Skeletal muscle satellite cell (primary cell): ENCODE measurements around the gene CUL5.
A peak's percentile ranks its signal among the peaks of the same experiment; 100 is the strongest.
"Not testable (repeated sequence)": the region's sequence is repeated elsewhere in the genome, so short reads cannot be mapped to it uniquely, and the experiment has no call there.

Source experiments
- H3K27me3 ChIP-seq: 2 replicates; pipeline ENCODE4 v1.7.0; 2013; ENCODE audit warnings: low read length; ENCODE audit not compliant: control insufficient read depth, insufficient read depth
- H3K36me3 ChIP-seq: 2 replicates; pipeline ENCODE4 v1.7.0; 2013; ENCODE audit warnings: mild to moderate bottlenecking, control low read depth, low read length; ENCODE audit not compliant: insufficient read depth
- H3K4me1 ChIP-seq: 2 replicates; pipeline ENCODE4 v1.7.0; 2013; ENCODE audit warnings: low read length; ENCODE audit not compliant: control insufficient read depth, insufficient read depth
- H3K4me2 ChIP-seq: 2 replicates; pipeline ENCODE4 v1.7.0; 2013; ENCODE audit warnings: mild to moderate bottlenecking, low read length
- H3K4me3 ChIP-seq: 2 replicates; pipeline ENCODE4 v1.7.0; 2013; ENCODE audit warnings: low read length
- H3K9ac ChIP-seq: 2 replicates; pipeline ENCODE4 v1.7.0; 2013; ENCODE audit warnings: mild to moderate bottlenecking, low read depth, low read length, moderate library complexity
- H3K9me3 ChIP-seq: replicated peaks from 2 replicates; pipeline ENCODE4 v1.7.0; 2013; ENCODE audit warnings: mild to moderate bottlenecking, control low read depth, low read length

Gene CUL5

DNA sequence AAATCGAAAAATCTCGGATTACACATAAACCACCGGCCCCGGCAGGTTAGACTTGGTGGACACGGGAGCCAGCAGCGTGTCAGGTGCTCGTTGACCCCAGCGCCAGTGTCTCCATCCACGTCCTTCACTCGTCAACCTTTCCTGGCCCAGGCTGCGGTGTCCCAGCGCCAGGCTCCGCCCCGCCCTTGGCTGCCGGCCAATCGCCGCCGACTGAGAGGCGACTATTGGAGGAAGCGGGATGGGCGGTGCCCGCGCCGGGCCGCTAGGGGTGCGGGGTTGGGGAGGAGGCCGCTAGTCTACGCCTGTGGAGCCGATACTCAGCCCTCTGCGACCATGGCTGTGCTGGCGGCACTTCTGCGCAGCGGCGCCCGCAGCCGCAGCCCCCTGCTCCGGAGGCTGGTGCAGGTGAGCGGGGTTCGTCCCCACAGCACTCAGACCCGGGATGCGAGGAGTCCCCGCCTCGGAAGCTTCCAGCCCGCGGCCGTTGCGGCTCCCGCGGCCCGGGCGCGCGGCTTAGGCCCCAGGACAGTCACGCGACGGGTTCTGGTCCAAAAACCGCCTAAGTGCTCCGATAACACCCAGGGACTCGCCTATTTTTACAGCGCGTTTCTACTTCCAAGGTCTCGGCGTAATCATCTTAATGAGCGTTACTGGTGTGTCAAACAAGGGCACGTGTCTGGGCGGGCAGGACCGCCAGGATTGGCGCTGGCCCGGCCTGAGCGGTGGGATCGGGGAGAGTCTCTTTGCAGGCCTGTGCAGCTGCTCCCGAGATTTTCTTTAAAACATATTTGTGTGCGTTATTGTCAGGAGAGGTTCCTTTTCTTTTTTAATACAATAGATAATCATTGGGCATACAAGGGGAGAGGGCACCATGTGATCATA, 112.8 kb downstream of the CUL5 start, which contains the start of gene ACAT1:
Gene ACAT1, plus strand, starts transcription at position 294 of the 882 bp plus-strand sequence. Its CDS starts 40 bp downstream, at position 334.
- peak within 1 kb of the TSS; percentile 98 for H3K4me3 ChIP-seq
- no peaks in the 10 kb centered on the region for H3K9me3 ChIP-seq
- peak within 1 kb of the TSS; percentile 91 for H3K4me2 ChIP-seq

DNA sequence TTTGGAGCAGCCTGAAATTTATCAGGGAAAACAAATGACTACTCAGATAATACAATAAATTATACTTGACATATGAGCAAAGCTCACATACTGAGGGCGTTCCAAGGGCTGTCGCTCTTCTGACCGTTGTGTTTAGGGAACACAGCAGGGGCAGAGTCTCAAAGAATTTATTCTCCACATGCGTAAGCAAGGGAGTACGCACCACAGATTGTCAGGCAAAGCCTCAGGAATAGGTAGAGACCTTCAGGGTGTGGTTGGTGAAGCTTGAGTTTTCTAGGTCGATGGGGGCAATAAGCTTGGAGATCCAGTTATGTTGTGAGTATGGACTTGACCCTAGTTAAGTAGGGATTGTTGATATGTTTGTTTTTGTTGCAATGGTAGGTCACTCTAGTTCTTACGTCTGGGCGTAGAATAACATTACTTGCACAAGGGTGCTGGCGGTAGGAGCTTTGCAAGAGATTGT, 113.5 kb downstream of the CUL5 start:
- H3K36me3 ChIP-seq = no peaks in the 10 kb centered on the region
- no peaks in the 10 kb centered on the region for H3K27me3 ChIP-seq
- peak overlapping the region; percentile 91 for H3K4me2 ChIP-seq
- H3K9ac ChIP-seq = peak overlapping the region; percentile 91
- no peaks in the 10 kb centered on the region for H3K9me3 ChIP-seq
- peak overlapping the region; percentile 98 for H3K4me3 ChIP-seq
- peaks cover 18% of the 10 kb centered on the region for H3K4me1 ChIP-seq

More for the DNA sequence above, 112.8 kb downstream of the CUL5 start, which contains the start of gene ACAT1:
- Histone ChIP-seq H3K9ac (peak within 1 kb of the TSS; percentile 91), H3K36me3 (no peaks in the 10 kb centered on the region), H3K27me3 (no peaks in the 10 kb centered on the region), H3K4me1 (peaks cover 18% of the 10 kb centered on the region)

DNA sequence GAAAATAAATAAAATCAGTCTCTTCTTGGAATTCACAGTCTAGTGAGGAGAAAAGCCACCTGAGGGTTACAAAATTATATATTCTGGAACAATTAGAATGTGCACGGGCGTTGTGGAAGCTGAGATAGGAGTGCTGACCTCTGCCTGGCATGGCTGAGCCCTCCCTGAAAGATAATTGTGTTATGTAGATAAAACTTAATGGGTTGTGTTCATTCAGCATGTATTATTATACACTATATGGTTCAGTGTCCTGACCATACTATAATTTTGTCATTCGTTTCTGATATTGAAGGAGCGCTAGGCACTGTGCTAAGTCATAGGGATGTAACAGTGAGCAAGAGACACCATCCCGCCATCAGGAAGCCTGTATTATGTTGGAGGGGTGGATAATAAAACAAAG, 116.4 kb downstream of the CUL5 start:
- Histone ChIP-seq H3K27me3 (no peaks in the 10 kb centered on the region), H3K9ac (no peak overlapping the region)

DNA sequence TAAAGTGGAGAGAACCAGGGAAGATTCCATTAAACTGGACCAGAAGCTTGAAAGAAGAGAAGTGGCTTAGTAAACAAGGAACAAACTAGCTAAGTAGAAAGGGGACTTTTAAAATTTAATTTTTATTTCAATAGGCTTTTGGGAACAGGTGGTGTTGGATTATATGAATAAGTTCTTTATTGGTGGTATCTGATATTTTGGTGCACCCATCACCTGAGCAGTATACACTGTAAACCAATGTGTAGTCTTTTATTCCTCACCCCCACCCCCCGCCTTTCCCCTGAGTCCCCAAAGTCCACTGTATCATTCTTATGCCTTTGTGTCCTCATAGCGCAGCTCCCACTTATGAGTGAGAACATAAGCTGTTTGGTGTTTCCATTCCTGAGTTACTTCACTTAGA, 120.1 kb downstream of the CUL5 start:
- Histone ChIP-seq H3K36me3 (peaks cover 5% of the 10 kb centered on the region), H3K4me1 (peaks cover 3% of the 10 kb centered on the region)

More for the DNA sequence above, 116.4 kb downstream of the CUL5 start:
- Histone ChIP-seq H3K4me2 (no peak overlapping the region), H3K4me3 (no peak overlapping the region), H3K4me1 (peaks cover 18% of the 10 kb centered on the region), H3K9me3 (no peaks in the 10 kb centered on the region), H3K36me3 (peaks cover 4% of the 10 kb centered on the region)

DNA sequence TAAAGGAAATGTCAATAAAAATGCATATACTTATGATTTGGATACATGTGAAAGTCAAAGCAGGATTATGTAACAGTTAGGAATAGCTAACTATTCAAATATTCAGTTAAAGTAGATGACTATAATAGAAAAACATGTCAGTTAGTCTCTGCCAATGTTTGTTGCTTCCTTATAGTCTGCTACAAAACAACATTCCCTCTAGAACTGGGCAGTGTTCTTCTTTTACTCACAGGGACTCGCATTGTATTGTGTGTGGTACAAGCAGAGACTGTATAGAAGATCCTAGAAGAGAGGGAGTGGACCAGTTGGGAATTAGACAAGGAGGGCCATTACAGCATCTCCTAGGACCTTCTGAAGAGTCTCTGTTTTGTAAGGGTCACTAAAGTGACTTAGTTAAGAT, 123.3 kb downstream of the CUL5 start:
- Histone ChIP-seq H3K4me1 (no peaks in the 10 kb centered on the region), H3K9ac (no peak overlapping the region), H3K9me3 (no peaks in the 10 kb centered on the region), H3K27me3 (no peaks in the 10 kb centered on the region), H3K36me3 (peaks cover 18% of the 10 kb centered on the region), H3K4me3 (no peak overlapping the region), H3K4me2 (no peak overlapping the region)

More for the DNA sequence above, 120.1 kb downstream of the CUL5 start:
- no peak overlapping the region for H3K4me2 ChIP-seq
- H3K4me3 ChIP-seq = no peak overlapping the region
- no peaks in the 10 kb centered on the region for H3K9me3 ChIP-seq
- no peak overlapping the region for H3K9ac ChIP-seq
- H3K27me3 ChIP-seq = no peaks in the 10 kb centered on the region

DNA sequence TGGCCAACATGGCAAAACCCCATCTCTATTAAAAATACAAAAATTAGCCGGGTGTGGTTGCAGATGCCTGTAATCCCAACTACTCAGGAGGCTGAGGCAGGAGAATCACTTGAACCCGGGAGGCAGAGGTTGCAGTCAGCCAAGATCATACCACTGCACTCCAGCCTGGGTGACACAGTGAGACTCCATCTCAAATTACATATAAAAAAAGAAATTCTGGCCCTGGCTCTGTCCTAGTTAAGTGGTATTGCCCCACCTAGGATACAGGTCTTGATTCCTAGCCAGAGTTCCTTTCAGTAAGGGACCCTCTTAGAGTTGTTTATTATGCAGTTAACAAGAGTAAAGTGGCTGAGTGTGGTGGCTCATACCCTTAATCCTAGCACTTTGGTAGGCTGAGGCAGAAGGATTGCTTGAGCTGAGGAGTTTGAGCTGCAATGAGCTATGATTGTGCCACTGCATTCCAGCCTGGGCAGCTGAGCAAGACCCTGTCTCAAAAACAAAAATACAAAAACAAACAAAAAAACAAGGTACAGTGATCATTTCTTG, 124.4 kb downstream of the CUL5 start:
- not testable (repeated sequence) for H3K9ac ChIP-seq, H3K27me3 ChIP-seq, H3K4me2 ChIP-seq, H3K4me1 ChIP-seq, H3K9me3 ChIP-seq, H3K4me3 ChIP-seq
- peaks cover 18% of the 10 kb centered on the region for H3K36me3 ChIP-seq

DNA sequence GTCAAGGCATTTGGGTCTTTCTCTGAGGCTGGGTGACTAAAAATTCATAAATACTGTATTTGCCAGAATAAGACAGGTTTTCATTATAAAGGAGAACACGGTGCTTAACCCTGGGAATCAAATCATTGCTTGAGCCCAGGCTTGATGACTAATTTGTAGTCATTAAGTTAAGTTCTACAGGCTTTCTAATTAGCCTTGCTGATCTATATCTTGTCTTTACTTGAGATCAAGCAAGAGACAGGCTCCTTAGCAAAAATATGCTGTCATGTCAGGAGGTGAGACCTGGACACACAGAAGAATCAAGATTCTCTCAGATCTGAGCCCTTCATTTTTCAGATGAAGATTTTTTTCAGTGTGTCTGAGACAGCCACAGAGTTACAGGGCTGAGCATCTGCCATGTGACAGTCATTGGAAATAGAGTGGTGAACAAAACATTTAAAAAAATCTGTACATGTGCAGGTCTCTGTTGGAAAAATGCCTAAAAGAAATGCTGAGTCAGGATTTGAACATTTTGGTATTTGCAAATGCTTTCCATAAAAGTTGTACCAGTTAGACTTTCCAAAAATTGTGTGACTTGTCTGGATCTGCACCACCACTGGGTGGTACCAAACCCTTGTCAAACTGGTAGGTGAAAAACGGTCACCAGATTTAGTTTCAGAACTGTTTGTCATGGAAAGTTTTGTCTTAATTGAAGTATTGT, 127.3 kb downstream of the CUL5 start:
- no peaks in the 10 kb centered on the region for H3K9me3 ChIP-seq

DNA sequence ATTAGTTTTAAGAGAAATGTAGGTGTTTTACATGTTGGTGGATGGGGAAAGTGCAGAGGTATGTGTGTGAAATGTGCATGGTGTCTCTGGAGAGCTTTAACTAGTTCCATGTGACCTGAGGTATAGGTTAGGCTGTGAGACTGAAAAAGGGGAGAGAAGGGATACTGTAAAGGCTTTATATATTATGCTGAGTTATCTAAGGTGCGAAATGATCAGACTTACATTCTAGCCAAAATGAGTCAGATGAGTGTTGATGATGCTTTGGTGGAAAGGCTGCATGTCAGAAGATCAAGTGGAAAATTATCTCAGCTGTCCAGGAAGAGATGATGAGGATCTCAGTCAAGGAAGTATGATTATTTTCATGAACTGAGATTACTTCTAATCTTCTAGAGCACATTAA, 128.5 kb downstream of the CUL5 start:
- Histone ChIP-seq H3K4me2 (no peak overlapping the region), H3K4me3 (no peak overlapping the region), H3K4me1 (no peaks in the 10 kb centered on the region), H3K9ac (no peak overlapping the region), H3K27me3 (no peaks in the 10 kb centered on the region), H3K9me3 (no peaks in the 10 kb centered on the region), H3K36me3 (peaks cover 38% of the 10 kb centered on the region)

More for the DNA sequence above, 127.3 kb downstream of the CUL5 start:
- Histone ChIP-seq H3K36me3 (peaks cover 35% of the 10 kb centered on the region), H3K27me3 (no peaks in the 10 kb centered on the region), H3K4me2 (no peak overlapping the region), H3K4me3 (no peak overlapping the region), H3K4me1 (no peaks in the 10 kb centered on the region), H3K9ac (no peak overlapping the region)

DNA sequence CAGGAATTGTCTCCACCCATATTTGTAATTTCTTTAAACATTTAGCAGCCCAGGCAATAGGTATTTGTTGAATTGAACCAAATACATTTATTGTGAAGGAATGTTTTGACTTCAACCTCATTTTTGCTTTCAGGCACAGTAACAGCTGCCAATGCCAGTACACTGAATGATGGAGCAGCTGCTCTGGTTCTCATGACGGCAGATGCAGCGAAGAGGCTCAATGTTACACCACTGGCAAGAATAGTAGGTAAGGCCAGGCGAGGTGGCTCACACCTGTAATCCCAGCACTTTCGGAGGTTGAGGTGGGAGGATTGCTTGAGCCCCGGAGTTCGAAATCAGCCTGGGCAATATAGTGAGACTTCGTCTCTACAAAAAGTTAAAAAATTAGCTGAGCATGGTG, 133.6 kb downstream of the CUL5 start:
- Histone ChIP-seq H3K27me3 (no peaks in the 10 kb centered on the region), H3K4me1 (no peaks in the 10 kb centered on the region), H3K36me3 (peaks cover 45% of the 10 kb centered on the region)

DNA sequence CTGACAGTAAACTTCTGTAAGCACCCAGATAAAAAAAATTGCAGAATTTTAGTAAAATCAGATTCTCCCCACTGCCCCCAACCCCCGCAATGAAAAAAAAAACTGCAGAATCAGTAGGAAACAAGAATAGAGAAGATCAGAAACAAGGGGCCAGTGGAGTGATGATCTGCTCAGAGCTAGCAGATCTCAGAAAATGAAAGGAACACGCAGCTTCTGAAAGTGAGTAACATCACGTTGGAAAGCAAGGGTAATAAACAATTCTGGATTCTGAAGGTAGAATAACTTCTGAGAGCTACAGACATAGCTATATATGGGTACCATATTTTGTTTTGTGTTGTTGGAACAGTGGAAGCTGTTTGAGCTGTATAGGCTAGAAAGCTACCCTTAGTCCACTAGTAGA, 135.9 kb downstream of the CUL5 start:
- H3K4me3 ChIP-seq = no peak overlapping the region
- H3K36me3 ChIP-seq = peaks cover 50% of the 10 kb centered on the region
- H3K9ac ChIP-seq = no peak overlapping the region
- no peak overlapping the region for H3K4me2 ChIP-seq
- H3K27me3 ChIP-seq = no peaks in the 10 kb centered on the region
- H3K9me3 ChIP-seq = no peaks in the 10 kb centered on the region
- H3K4me1 ChIP-seq = no peaks in the 10 kb centered on the region

More for the DNA sequence above, 133.6 kb downstream of the CUL5 start:
- Histone ChIP-seq H3K9ac (no peak overlapping the region), H3K9me3 (no peaks in the 10 kb centered on the region), H3K4me2 (no peak overlapping the region), H3K4me3 (no peak overlapping the region)

DNA sequence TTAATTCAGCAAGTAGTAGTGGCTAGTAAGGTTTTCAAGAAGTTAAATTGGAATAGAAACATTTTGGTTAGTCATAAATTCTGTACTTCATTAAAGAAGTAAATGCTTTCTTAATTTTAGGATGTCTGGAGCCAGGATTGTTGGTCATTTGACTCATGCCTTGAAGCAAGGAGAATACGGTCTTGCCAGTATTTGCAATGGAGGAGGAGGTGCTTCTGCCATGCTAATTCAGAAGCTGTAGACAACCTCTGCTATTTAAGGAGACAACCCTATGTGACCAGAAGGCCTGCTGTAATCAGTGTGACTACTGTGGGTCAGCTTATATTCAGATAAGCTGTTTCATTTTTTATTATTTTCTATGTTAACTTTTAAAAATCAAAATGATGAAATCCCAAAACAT, 138.5 kb downstream of the CUL5 start:
- Histone ChIP-seq H3K4me1 (no peaks in the 10 kb centered on the region), H3K4me3 (no peak overlapping the region), H3K27me3 (no peaks in the 10 kb centered on the region), H3K9me3 (no peaks in the 10 kb centered on the region), H3K4me2 (no peak overlapping the region), H3K36me3 (peaks cover 51% of the 10 kb centered on the region), H3K9ac (no peak overlapping the region)
